ENCODE results near the gene SV2C.
A peak's percentile ranks its signal among the peaks of the same experiment; 100 is the strongest.

The SV2C gene

DNA sequence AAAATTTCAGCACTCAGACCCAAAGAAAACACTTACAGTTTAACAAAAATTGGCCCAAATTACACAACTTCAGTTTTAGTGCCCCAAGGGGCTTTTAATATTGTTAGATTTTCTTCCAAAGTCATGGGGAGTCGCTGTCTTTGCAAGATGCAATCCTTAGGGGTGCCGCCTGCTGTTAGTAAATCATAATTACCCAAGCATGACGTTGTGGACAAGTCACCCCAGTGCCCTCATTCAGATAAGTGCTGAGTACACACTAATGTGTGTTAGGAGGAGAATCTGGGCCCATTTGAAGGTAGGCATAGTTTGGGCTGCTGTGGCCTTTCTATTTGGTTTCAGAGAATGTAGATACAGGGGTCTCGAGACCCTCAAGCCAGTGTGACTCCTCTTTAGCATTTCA is 138.1 kb downstream of the SV2C start:
- Histone ChIP-seq H3K27ac (ENCODE audit: low read length) (no peak overlapping the region), H3K9me3 (ENCODE audit: insufficient read depth, low read length) (no peaks in the 10 kb centered on the region), H3K36me3 (replicated peaks; ENCODE audit: low read depth, low read length) (no peaks in the 10 kb centered on the region), H3K4me1 (ENCODE audit: low read length) (peaks cover 32% of the 10 kb centered on the region), H3K27me3 (ENCODE audit: low read depth, low read length) (no peaks in the 10 kb centered on the region), H2AFZ (ENCODE audit: low read depth, low read length) (no peak overlapping the region), H3K4me3 (ENCODE audit: low read length) (no peak overlapping the region), H4K20me1 (ENCODE audit: insufficient read depth, low read length) (no peaks in the 10 kb centered on the region), H3K9ac (ENCODE audit: low read length) (no peak overlapping the region), H3K79me2 (ENCODE audit: low read length) (no peaks in the 10 kb centered on the region), H3K4me2 (ENCODE audit: low read length) (no peak overlapping the region)
- TF ChIP-seq EZH2phosphoT487 (IDR thresholded peaks at IDR 0.05; ENCODE audit: low read depth), result no peak
- TF ChIP-seq, protein P1, sequence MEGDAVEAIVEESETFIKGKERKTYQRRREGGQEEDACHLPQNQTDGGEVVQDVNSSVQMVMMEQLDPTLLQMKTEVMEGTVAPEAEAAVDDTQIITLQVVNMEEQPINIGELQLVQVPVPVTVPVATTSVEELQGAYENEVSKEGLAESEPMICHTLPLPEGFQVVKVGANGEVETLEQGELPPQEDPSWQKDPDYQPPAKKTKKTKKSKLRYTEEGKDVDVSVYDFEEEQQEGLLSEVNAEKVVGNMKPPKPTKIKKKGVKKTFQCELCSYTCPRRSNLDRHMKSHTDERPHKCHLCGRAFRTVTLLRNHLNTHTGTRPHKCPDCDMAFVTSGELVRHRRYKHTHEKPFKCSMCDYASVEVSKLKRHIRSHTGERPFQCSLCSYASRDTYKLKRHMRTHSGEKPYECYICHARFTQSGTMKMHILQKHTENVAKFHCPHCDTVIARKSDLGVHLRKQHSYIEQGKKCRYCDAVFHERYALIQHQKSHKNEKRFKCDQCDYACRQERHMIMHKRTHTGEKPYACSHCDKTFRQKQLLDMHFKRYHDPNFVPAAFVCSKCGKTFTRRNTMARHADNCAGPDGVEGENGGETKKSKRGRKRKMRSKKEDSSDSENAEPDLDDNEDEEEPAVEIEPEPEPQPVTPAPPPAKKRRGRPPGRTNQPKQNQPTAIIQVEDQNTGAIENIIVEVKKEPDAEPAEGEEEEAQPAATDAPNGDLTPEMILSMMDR (IDR thresholded peaks at IDR 0.05; ENCODE audit: low read depth, low read length), result no peak

- H3K4me1 ChIP-seq (ENCODE audit: low read length), result peaks cover 32% of the 10 kb centered on the region
- H4K20me1 ChIP-seq (ENCODE audit: insufficient read depth, low read length), result no peaks in the 10 kb centered on the region
- no peaks in the 10 kb centered on the region for H3K36me3 ChIP-seq (replicated peaks; ENCODE audit: low read depth, low read length)
- no peaks in the 10 kb centered on the region for H3K27me3 ChIP-seq (ENCODE audit: low read depth, low read length)
- H3K4me2 ChIP-seq (ENCODE audit: low read length), result no peak overlapping the region
- H3K9ac ChIP-seq (ENCODE audit: low read length), result no peak overlapping the region
- H3K27ac ChIP-seq (ENCODE audit: low read length), result no peak overlapping the region
- no peaks in the 10 kb centered on the region for H3K79me2 ChIP-seq (ENCODE audit: low read length)
- no peak for TF ChIP-seq EZH2phosphoT487 (IDR thresholded peaks at IDR 0.05; ENCODE audit: low read depth)
- TF ChIP-seq, protein P1 (IDR thresholded peaks at IDR 0.05; ENCODE audit: low read depth, low read length), result no peak
- H3K4me3 ChIP-seq (ENCODE audit: low read length), result no peak overlapping the region
- H3K9me3 ChIP-seq (ENCODE audit: insufficient read depth, low read length), result no peaks in the 10 kb centered on the region
- no peak overlapping the region for H2AFZ ChIP-seq (ENCODE audit: low read depth, low read length)
Measured at GRCh38 chr5:76222318-76222717, 139.1 kb downstream of the SV2C start.

GRCh38 chr5:76223696-76224095 is 140.5 kb downstream of the SV2C start:
- H3K27me3 ChIP-seq (ENCODE audit: low read depth, low read length), result no peaks in the 10 kb centered on the region
- H3K36me3 ChIP-seq (replicated peaks; ENCODE audit: low read depth, low read length), result no peaks in the 10 kb centered on the region
- peak overlapping the region; percentile 75 for H3K27ac ChIP-seq (ENCODE audit: low read length)
- peak overlapping the region; percentile 46 for H3K4me3 ChIP-seq (ENCODE audit: low read length)
- peak overlapping the region; percentile 59; the same call in 1 of the 2 replicates for H3K9ac ChIP-seq (ENCODE audit: low read length)
- no peak for TF ChIP-seq EZH2phosphoT487 (IDR thresholded peaks at IDR 0.05; ENCODE audit: low read depth)
- TF ChIP-seq, protein P1 (IDR thresholded peaks at IDR 0.05; ENCODE audit: low read depth, low read length), result no peak
- peak overlapping the region; percentile 98 for H2AFZ ChIP-seq (ENCODE audit: low read depth, low read length)
- peak overlapping the region; percentile 81 for H3K4me2 ChIP-seq (ENCODE audit: low read length)
- H3K4me1 ChIP-seq (ENCODE audit: low read length), result peaks cover 39% of the 10 kb centered on the region
- no peaks in the 10 kb centered on the region for H3K9me3 ChIP-seq (ENCODE audit: insufficient read depth, low read length)
- H3K79me2 ChIP-seq (ENCODE audit: low read length), result no peaks in the 10 kb centered on the region
- H4K20me1 ChIP-seq (ENCODE audit: insufficient read depth, low read length), result no peaks in the 10 kb centered on the region

- Histone ChIP-seq H3K9me3 (ENCODE audit: insufficient read depth, low read length) (no peaks in the 10 kb centered on the region), H3K4me2 (ENCODE audit: low read length) (peak overlapping the region; percentile 81; the same call in 1 of the 2 replicates), H4K20me1 (ENCODE audit: insufficient read depth, low read length) (no peaks in the 10 kb centered on the region), H3K4me3 (ENCODE audit: low read length) (no peak overlapping the region), H2AFZ (ENCODE audit: low read depth, low read length) (peak overlapping the region; percentile 98; the same call in 1 of the 2 replicates), H3K79me2 (ENCODE audit: low read length) (no peaks in the 10 kb centered on the region), H3K9ac (ENCODE audit: low read length) (peak overlapping the region; percentile 59; the same call in 1 of the 2 replicates), H3K27me3 (ENCODE audit: low read depth, low read length) (no peaks in the 10 kb centered on the region), H3K27ac (ENCODE audit: low read length) (peak overlapping the region; percentile 75; the same call in 1 of the 2 replicates), H3K36me3 (replicated peaks; ENCODE audit: low read depth, low read length) (no peaks in the 10 kb centered on the region), H3K4me1 (ENCODE audit: low read length) (peaks cover 43% of the 10 kb centered on the region)
- no peak for TF ChIP-seq EZH2phosphoT487 (IDR thresholded peaks at IDR 0.05; ENCODE audit: low read depth)
Measured at GRCh38 chr5:76224898-76225297, 141.7 kb downstream of the SV2C start.
